ENCODE results near the gene USP2. TPM values are rescaled to one million over a fixed set of nuclear protein-coding genes. Genes with fewer than 3 reads are reported as not detected.

USP2 gene
- 5.7 and 7.6 TPM in 2 replicates for total RNA-seq (2021)
- long read RNA-seq, transcript USP2-201 (13 exons, 3,732 nt): major isoform, 5 of 13 reads
- long read RNA-seq, partial matches to known transcripts: 1 of 13 reads
- long read RNA-seq, other reads (novel, unspliced or antisense): 5 of 13 reads

DNA sequence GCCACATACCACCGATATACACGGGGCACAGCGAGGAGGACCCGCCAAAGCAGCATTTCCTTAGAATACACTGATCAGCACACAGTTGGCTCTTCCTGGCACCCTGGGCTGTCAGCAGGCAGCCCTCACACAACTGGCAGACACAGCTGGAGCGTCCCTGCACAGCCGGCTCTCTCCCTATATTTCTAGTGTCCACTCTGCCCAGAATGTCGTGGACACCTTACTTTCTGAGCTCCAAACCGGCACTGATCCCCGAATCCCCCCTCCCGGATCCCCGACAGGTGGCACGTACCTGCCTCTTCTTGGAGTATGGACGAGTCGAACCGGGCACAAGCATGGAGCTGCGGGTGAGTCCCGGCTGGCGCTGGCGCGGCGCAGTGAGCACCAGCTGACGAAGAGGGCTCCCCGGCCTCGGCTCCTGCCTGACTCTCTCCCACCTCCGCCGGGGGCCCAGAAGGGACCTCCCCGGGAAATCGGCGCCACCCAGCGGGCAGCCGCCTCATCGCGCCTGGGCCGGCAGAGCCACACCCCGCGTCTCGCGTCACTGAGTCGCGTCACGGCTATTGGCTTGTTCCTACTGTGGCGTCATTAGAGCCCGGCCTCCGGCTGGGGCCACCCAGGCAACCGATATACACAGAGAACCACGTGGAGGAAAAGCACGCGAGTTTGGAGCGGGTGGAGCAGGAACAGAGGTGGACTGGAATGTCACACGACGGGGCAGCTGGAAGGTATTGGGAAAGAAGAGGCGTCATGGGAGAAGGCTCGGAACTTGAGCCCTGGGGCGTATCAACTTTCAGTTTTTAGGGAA lies at the start of gene USP2:
Gene USP2, minus strand, starts transcription at position 510 of the 808 bp plus-strand sequence. CDS start 8,210 bp downstream, outside the sequence.
- H2AK5ac ChIP-seq (ENCODE audit: insufficient read length, low read length): no peak within 1 kb of the TSS
- no peak within 1 kb of the TSS for H4K8ac ChIP-seq (replicated peaks; ENCODE audit: insufficient read length, low read depth, low read length)
- no peaks in the 10 kb centered on the region for H4K20me1 ChIP-seq (ENCODE audit: control insufficient read depth, insufficient read depth, insufficient read length)
- peak within 1 kb of the TSS; percentile 79 for H3K4me2 ChIP-seq (ENCODE audit: insufficient read depth, insufficient read length, low read length)
- no peak within 1 kb of the TSS for H2BK5ac ChIP-seq (ENCODE audit: insufficient read length, low read length)
- Mint-ChIP-seq H3K4me3 (no peak within 1 kb of the TSS), H3K27ac (peak within 1 kb of the TSS in 1 of 3 experiments; percentile 79; a peak in 2 of 7 replicates), H3K36me3 (ENCODE audit: insufficient read depth in 1 of 3, low read depth in 3 of 3) (0 out of 7 replicates have a peak, but pooled peaks cover 0 to 3% (median 0%) of the 10 kb centered on the region in 3 experiments), H3K4me1 (peaks cover 35 to 44% of the 10 kb centered on the region in 2 experiments), H3K27me3 (ENCODE audit: low read depth) (peaks cover 15% of the 10 kb centered on the region), H3K9me3 (no peaks in the 10 kb centered on the region; a peak in 1 of 5 replicates)
- peak; percentile 96 for DNase-seq
- H3K9me3 ChIP-seq (ENCODE audit: control insufficient read depth, low read depth, low read length): no peaks in the 10 kb centered on the region
- H2BK120ac ChIP-seq (ENCODE audit: low read depth, low read length, poor library complexity, severe bottlenecking): no peak within 1 kb of the TSS
- H4K5ac ChIP-seq (ENCODE audit: insufficient read length, low read depth, low read length): no peak within 1 kb of the TSS
- no peak within 1 kb of the TSS for H3K9ac ChIP-seq (ENCODE audit: extremely low read depth, insufficient read length, low read length)
- H3K23me2 ChIP-seq (ENCODE audit: insufficient read length, low read depth, low read length, poor library complexity, severe bottlenecking): peaks cover 15% of the 10 kb centered on the region
- no peaks in the 10 kb centered on the region for H3K79me2 ChIP-seq (ENCODE audit: insufficient read depth, low read length)
- peak within 1 kb of the TSS; percentile 4; the same call in 1 of the 2 replicates for H3K14ac ChIP-seq (ENCODE audit: insufficient read depth, low read length)
- H3T11ph ChIP-seq (ENCODE audit: low read length): no peak within 1 kb of the TSS
- WGBS (ENCODE audit: extremely low coverage, insufficient read length, low lambda C conversion rate): no CpG with 5 or more reads among the region's 54 CpGs
- H2AFZ ChIP-seq (ENCODE audit: low read length): no peak within 1 kb of the TSS
- H3K27me3 ChIP-seq (ENCODE audit: insufficient read depth, low read length): peaks cover 3% of the 10 kb centered on the region; the same call in 1 of the 2 replicates
- H3K27ac ChIP-seq (ENCODE audit: insufficient read length, low read depth, low read length): no peak within 1 kb of the TSS
- H3K23ac ChIP-seq (ENCODE audit: insufficient read length, low read depth, low read length): no peak within 1 kb of the TSS
- no peak within 1 kb of the TSS for H3K56ac ChIP-seq (ENCODE audit: insufficient read length, low read depth, low read length)
- H3K18ac ChIP-seq (ENCODE audit: insufficient read length, low read depth, low read length): peak within 1 kb of the TSS; percentile 59
- H3K79me1 ChIP-seq (ENCODE audit: insufficient read depth, low read depth, low read length, poor library complexity, severe bottlenecking): no peaks in the 10 kb centered on the region
- H2BK12ac ChIP-seq (ENCODE audit: insufficient read length, low read depth, low read length): no peak within 1 kb of the TSS
- no peak within 1 kb of the TSS for H4K91ac ChIP-seq (ENCODE audit: insufficient read length, low read depth, low read length)
- TF ChIP-seq CTCF (conservative IDR thresholded peaks at IDR 0.05): peak; percentile 86
- H2BK20ac ChIP-seq (ENCODE audit: low read depth, low read length, poor library complexity, severe bottlenecking): no peak within 1 kb of the TSS
- peaks cover 3% of the 10 kb centered on the region; the same call in 1 of the 2 replicates for H3K4me1 ChIP-seq (ENCODE audit: insufficient read depth, low read length)
- no peak within 1 kb of the TSS; the same call in 1 of the 2 replicates for H3K4ac ChIP-seq (ENCODE audit: low read depth, low read length)
- no peak within 1 kb of the TSS for H2BK15ac ChIP-seq (ENCODE audit: low read depth, low read length)
